Measurements from ENCODE around the gene IGFALS.

GRCh38 chr16:1832838-1833454 is 39.4 kb upstream of the IGFALS start:
- TF ChIP-seq POLR2A (IDR thresholded peaks at IDR 0.05) (no peak), POLR2AphosphoS5 (IDR thresholded peaks at IDR 0.05) (no peak)
